ENCODE results near the gene OGT. TPM values are rescaled to one million over a fixed set of nuclear protein-coding genes. Genes with fewer than 3 reads are reported as not detected.

The OGT gene
- total and polyA plus RNA-seq, 10 of the 15 experiments (the other 5 are each of a cell fraction or from before 2014, with no cell fraction given) = 38.2 to 671 (median 107) TPM

DNA sequence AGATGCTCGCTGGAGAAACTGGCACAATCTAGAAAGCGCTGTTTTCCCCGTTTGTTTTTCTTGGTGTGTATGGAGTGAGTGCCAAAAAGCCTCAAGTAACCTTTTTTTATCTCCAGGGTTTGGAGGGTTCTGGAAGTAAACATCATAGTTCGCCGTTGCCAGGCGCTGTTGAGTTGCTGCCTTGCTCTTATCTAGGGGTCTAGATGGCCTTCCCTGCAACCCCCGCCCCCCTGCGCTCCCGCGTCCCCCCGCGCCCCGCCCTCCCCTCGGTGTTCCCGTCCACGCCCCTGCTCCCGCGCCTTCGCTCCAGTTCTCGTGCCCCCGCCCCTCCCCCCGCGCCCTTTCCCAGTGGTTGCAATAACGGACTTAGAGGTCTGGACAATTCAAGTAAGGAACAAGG, 44.8 kb downstream of the OGT start:
- no peak overlapping the region for H3K27ac ChIP-seq (ENCODE audit: control insufficient read depth, insufficient read depth)
- H4K20me1 ChIP-seq (ENCODE audit: control insufficient read depth, insufficient read depth) = no peaks in the 10 kb centered on the region
- no peaks in the 10 kb centered on the region for H3K9me3 ChIP-seq (replicated peaks; ENCODE audit: control insufficient read depth, insufficient read depth, low read length)
- ChIA-PET SMC1A (ENCODE audit: uncharacterized antibody, unreplicated experiment) (no interaction called here), CTCF (no interaction called here), POLR2A (no interaction called here), RAD21 (ENCODE audit: unreplicated experiment) (no interaction called here)
- ATAC-seq (no peak), FAIRE-seq (no peak), DNase-seq (ENCODE audit: low read depth, low spot score) (no peak)
- no peaks in the 10 kb centered on the region for H3K27me3 ChIP-seq (replicated peaks in 1 of 2; ENCODE audit: control insufficient read depth in 2 of 2, insufficient read depth in 2 of 2, low read length in 1 of 2)
- H2AFZ ChIP-seq (ENCODE audit: control insufficient read depth, low read depth, low read length) = no peak overlapping the region
- in situ Hi-C loops (cut with MboI) (no loop called here), intact Hi-C loops (cut with micrococcal nuclease; ENCODE audit: unreplicated experiment) (no loop called here)
- no TSS peak for BruUV-seq (replicated peaks)
- H3K9ac ChIP-seq (ENCODE audit: control insufficient read depth, insufficient read depth, low read length) = no peak overlapping the region
- WGBS (ENCODE audit: insufficient coverage, insufficient replicate concordance, low lambda C conversion rate, missing lambda C conversion rate) = 77% methylated on average over 11 of the region's 24 CpGs
- no peak overlapping the region for H3K4me3 ChIP-seq
- peaks cover 2 to 3% of the 10 kb centered on the region in 2 experiments; a peak in 3 of 4 replicates for H3K36me3 ChIP-seq (ENCODE audit: control insufficient read depth in 2 of 2, insufficient read depth in 2 of 2, low read length in 1 of 2)
- H3K79me2 ChIP-seq (ENCODE audit: control insufficient read depth, insufficient read depth, low read length) = no peaks in the 10 kb centered on the region
- H3K4me2 ChIP-seq (ENCODE audit: control insufficient read depth, insufficient read depth) = no peak overlapping the region
- no peaks in the 10 kb centered on the region for H3K4me1 ChIP-seq (ENCODE audit: control insufficient read depth, insufficient read depth, low read length)
- TF ChIP-seq, protein P1, sequence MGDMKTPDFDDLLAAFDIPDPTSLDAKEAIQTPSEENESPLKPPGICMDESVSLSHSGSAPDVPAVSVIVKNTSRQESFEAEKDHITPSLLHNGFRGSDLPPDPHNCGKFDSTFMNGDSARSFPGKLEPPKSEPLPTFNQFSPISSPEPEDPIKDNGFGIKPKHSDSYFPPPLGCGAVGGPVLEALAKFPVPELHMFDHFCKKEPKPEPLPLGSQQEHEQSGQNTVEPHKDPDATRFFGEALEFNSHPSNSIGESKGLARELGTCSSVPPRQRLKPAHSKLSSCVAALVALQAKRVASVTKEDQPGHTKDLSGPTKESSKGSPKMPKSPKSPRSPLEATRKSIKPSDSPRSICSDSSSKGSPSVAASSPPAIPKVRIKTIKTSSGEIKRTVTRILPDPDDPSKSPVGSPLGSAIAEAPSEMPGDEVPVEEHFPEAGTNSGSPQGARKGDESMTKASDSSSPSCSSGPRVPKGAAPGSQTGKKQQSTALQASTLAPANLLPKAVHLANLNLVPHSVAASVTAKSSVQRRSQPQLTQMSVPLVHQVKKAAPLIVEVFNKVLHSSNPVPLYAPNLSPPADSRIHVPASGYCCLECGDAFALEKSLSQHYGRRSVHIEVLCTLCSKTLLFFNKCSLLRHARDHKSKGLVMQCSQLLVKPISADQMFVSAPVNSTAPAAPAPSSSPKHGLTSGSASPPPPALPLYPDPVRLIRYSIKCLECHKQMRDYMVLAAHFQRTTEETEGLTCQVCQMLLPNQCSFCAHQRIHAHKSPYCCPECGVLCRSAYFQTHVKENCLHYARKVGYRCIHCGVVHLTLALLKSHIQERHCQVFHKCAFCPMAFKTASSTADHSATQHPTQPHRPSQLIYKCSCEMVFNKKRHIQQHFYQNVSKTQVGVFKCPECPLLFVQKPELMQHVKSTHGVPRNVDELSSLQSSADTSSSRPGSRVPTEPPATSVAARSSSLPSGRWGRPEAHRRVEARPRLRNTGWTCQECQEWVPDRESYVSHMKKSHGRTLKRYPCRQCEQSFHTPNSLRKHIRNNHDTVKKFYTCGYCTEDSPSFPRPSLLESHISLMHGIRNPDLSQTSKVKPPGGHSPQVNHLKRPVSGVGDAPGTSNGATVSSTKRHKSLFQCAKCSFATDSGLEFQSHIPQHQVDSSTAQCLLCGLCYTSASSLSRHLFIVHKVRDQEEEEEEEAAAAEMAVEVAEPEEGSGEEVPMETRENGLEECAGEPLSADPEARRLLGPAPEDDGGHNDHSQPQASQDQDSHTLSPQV (IDR thresholded peaks at IDR 0.05) = no peak
- TF ChIP-seq EZH2 (IDR thresholded peaks at IDR 0.05; ENCODE audit: borderline replicate concordance, control insufficient read depth, low read depth, low read length) (no peak), KLF5 (IDR thresholded peaks at IDR 0.05; ENCODE audit: partially characterized antibody) (no peak), FOXK2 (IDR thresholded peaks at IDR 0.05) (no peak), SREBF2 (IDR thresholded peaks at IDR 0.05; ENCODE audit: low read length) (no peak), MEF2A (IDR thresholded peaks at IDR 0.05; ENCODE audit: insufficient read depth, low read depth, low read length) (no peak), CREB1 (IDR thresholded peaks at IDR 0.05; ENCODE audit: low read depth) (no peak), POU2F2 (IDR thresholded peaks at IDR 0.05; ENCODE audit: borderline replicate concordance, low read depth, low read length) (no peak), HDAC2 (IDR thresholded peaks at IDR 0.05) (no peak)
- TF ChIP-seq, protein P2, sequence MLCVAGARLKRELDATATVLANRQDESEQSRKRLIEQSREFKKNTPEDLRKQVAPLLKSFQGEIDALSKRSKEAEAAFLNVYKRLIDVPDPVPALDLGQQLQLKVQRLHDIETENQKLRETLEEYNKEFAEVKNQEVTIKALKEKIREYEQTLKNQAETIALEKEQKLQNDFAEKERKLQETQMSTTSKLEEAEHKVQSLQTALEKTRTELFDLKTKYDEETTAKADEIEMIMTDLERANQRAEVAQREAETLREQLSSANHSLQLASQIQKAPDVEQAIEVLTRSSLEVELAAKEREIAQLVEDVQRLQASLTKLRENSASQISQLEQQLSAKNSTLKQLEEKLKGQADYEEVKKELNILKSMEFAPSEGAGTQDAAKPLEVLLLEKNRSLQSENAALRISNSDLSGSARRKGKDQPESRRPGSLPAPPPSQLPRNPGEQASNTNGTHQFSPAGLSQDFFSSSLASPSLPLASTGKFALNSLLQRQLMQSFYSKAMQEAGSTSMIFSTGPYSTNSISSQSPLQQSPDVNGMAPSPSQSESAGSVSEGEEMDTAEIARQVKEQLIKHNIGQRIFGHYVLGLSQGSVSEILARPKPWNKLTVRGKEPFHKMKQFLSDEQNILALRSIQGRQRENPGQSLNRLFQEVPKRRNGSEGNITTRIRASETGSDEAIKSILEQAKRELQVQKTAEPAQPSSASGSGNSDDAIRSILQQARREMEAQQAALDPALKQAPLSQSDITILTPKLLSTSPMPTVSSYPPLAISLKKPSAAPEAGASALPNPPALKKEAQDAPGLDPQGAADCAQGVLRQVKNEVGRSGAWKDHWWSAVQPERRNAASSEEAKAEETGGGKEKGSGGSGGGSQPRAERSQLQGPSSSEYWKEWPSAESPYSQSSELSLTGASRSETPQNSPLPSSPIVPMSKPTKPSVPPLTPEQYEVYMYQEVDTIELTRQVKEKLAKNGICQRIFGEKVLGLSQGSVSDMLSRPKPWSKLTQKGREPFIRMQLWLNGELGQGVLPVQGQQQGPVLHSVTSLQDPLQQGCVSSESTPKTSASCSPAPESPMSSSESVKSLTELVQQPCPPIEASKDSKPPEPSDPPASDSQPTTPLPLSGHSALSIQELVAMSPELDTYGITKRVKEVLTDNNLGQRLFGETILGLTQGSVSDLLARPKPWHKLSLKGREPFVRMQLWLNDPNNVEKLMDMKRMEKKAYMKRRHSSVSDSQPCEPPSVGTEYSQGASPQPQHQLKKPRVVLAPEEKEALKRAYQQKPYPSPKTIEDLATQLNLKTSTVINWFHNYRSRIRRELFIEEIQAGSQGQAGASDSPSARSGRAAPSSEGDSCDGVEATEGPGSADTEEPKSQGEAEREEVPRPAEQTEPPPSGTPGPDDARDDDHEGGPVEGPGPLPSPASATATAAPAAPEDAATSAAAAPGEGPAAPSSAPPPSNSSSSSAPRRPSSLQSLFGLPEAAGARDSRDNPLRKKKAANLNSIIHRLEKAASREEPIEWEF (IDR thresholded peaks at IDR 0.05; ENCODE audit: insufficient replicate concordance, low read depth, low read length) = no peak
- TF ChIP-seq, protein P3, sequence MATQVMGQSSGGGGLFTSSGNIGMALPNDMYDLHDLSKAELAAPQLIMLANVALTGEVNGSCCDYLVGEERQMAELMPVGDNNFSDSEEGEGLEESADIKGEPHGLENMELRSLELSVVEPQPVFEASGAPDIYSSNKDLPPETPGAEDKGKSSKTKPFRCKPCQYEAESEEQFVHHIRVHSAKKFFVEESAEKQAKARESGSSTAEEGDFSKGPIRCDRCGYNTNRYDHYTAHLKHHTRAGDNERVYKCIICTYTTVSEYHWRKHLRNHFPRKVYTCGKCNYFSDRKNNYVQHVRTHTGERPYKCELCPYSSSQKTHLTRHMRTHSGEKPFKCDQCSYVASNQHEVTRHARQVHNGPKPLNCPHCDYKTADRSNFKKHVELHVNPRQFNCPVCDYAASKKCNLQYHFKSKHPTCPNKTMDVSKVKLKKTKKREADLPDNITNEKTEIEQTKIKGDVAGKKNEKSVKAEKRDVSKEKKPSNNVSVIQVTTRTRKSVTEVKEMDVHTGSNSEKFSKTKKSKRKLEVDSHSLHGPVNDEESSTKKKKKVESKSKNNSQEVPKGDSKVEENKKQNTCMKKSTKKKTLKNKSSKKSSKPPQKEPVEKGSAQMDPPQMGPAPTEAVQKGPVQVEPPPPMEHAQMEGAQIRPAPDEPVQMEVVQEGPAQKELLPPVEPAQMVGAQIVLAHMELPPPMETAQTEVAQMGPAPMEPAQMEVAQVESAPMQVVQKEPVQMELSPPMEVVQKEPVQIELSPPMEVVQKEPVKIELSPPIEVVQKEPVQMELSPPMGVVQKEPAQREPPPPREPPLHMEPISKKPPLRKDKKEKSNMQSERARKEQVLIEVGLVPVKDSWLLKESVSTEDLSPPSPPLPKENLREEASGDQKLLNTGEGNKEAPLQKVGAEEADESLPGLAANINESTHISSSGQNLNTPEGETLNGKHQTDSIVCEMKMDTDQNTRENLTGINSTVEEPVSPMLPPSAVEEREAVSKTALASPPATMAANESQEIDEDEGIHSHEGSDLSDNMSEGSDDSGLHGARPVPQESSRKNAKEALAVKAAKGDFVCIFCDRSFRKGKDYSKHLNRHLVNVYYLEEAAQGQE (IDR thresholded peaks at IDR 0.05; ENCODE audit: low read depth, low read length) = no peak

Data from GM12878 (cell line).